SK-N-SH (cell line): Measurements from ENCODE around the gene OTUD6A. TPM values are rescaled to one million over a fixed set of nuclear protein-coding genes. Genes with fewer than 3 reads are reported as not detected.

Source experiments
- CTCF ChIA-PET: fragments of 300-600, 350-600 bp; formaldehyde crosslinking; extraction: SDS; loops from one replicate; lab custom pipeline; 2021; lab: Yijun Ruan, JAX
- POLR2A ChIA-PET: fragments of 350-600 bp; sonication (Branson Sonifier 250); formaldehyde crosslinking; extraction: SDS; loops from one replicate; lab custom pipeline; 2020; ENCODE audit warnings: antibody characterized with exemption, inconsistent platforms; lab: Yijun Ruan, JAX
- DNase-seq: peaks from one replicate; pipeline ENCODE4 v3.0.0; 2012
- H2AFZ ChIP-seq: fragments of 200-600 bp; sonication (generic); 2 replicates; pipeline ENCODE4 v1.8.1; 2016; ENCODE audit warnings: antibody characterized with exemption, mild to moderate bottlenecking, low read depth
- H3F3A ChIP-seq: fragments of 200-600 bp; sonication (generic); replicated peaks from 2 replicates; pipeline ENCODE3; 2016; ENCODE audit warnings: antibody characterized with exemption, mild to moderate bottlenecking; ENCODE audit not compliant: insufficient read depth
- H3K27ac ChIP-seq, 2 experiments: fragments of 200-500 bp in 1 of 2; fragments of 200-600 bp in 1 of 2; sonication (Bioruptor generic) in 1 of 2; sonication (generic), shearing (Covaris generic) in 1 of 2; 2 replicates each; pipeline versions ENCODE4 v1.5.1 to v1.6.1; 2014 to 2016; ENCODE audit warnings: low read depth in 2 of 2, inconsistent platforms in 1 of 2, low read length in 1 of 2, mild to moderate bottlenecking in 1 of 2, mixed read lengths in 1 of 2
- H3K27me3 ChIP-seq: fragments of 200-600 bp; sonication (generic), shearing (Covaris generic); 2 replicates; pipeline ENCODE4 v1.6.1; 2016; ENCODE audit warnings: mixed run types; ENCODE audit not compliant: insufficient read depth
- H3K36me3 ChIP-seq, 2 experiments: fragments of 200-500 bp in 1 of 2; fragments of 200-600 bp in 1 of 2; sonication (Bioruptor generic) in 1 of 2; sonication (generic) in 1 of 2; replicated peaks in 1 of 2; 2 replicates each; pipeline versions ENCODE3 to v1.5.1; 2014 to 2016; ENCODE audit warnings: low read length in 1 of 2, mild to moderate bottlenecking in 1 of 2; ENCODE audit not compliant: insufficient read depth in 2 of 2, control insufficient read depth in 1 of 2
- H3K4me1 ChIP-seq, 2 experiments: fragments of 200-500 bp in 1 of 2; fragments of 200-600 bp in 1 of 2; sonication (Bioruptor generic) in 1 of 2; sonication (generic), shearing (Covaris generic) in 1 of 2; 2 replicates each; pipeline versions ENCODE4 v1.5.1 to v1.6.1; 2014 to 2016; ENCODE audit warnings: low read depth in 1 of 2, low read length in 1 of 2, mixed run types in 1 of 2; ENCODE audit not compliant: insufficient read depth in 2 of 2, control insufficient read depth in 1 of 2
- H3K4me2 ChIP-seq: fragments of 200-600 bp; sonication (generic), shearing (Covaris generic); 2 replicates; pipeline ENCODE4 v1.6.1; 2017; ENCODE audit warnings: mixed run types
- H3K4me3 ChIP-seq, 2 experiments: fragments of 200-500 bp in 1 of 2; fragments of 200-600 bp in 1 of 2; sonication (Bioruptor generic) in 1 of 2; sonication (generic), shearing (Covaris generic) in 1 of 2; 2 replicates each; pipeline versions ENCODE4 v1.5.1 to v1.8.1; 2014 to 2016; ENCODE audit warnings: low read depth in 2 of 2, inconsistent platforms in 1 of 2, low read length in 1 of 2, mild to moderate bottlenecking in 1 of 2, mixed read lengths in 1 of 2, moderate library complexity in 1 of 2
- H3K79me2 ChIP-seq: fragments of 200-600 bp; sonication (generic); 2 replicates; pipeline ENCODE4 v1.8.1; 2017; ENCODE audit warnings: mild to moderate bottlenecking; ENCODE audit not compliant: insufficient read depth
- H3K9ac ChIP-seq: fragments of 200-600 bp; sonication (generic); 2 replicates; pipeline ENCODE4 v1.6.1; 2017; ENCODE audit warnings: mixed run types
- H3K9me2 ChIP-seq: fragments of 200-600 bp; sonication (generic); 2 replicates; pipeline ENCODE4 v1.6.1; 2017; ENCODE audit warnings: mixed run types
- H3K9me3 ChIP-seq: fragments of 200-600 bp; sonication (generic); 2 replicates; pipeline ENCODE4 v1.6.1; 2017; ENCODE audit warnings: mixed run types, mild to moderate bottlenecking, moderate library complexity
- H4K20me1 ChIP-seq: fragments of 200-600 bp; sonication (generic); 2 replicates; pipeline ENCODE4 v1.6.1; 2017; ENCODE audit warnings: mild to moderate bottlenecking, mixed run types; ENCODE audit not compliant: insufficient read depth
- CHD2 ChIP-seq: fragments of 150-350 bp; IDR thresholded peaks from 2 replicates; pipeline ENCODE4 v1.6.1; 2018; ENCODE audit warnings: low read length; ENCODE audit not compliant: partially characterized antibody
- EZH2phosphoT487 ChIP-seq: fragments of 200-600 bp; sonication (generic); IDR thresholded peaks from 2 replicates; pipeline ENCODE4 v1.6.1; 2017; ENCODE audit warnings: low read depth, mixed run types, mild to moderate bottlenecking, antibody characterized with exemption, moderate library complexity, borderline replicate concordance
- FOSL2 ChIP-seq: IDR thresholded peaks from 2 replicates; pipeline ENCODE4 v1.4.0; 2012; ENCODE audit warnings: low read depth, mild to moderate bottlenecking, moderate library complexity, borderline replicate concordance
- FOXM1 ChIP-seq: IDR thresholded peaks from 2 replicates; pipeline ENCODE4 v1.4.0; 2012; ENCODE audit warnings: low read depth, mild to moderate bottlenecking
- GABPA ChIP-seq: IDR thresholded peaks from 2 replicates; pipeline ENCODE4 v1.4.0; 2012; ENCODE audit warnings: low read depth, mild to moderate bottlenecking
- JUND ChIP-seq: IDR thresholded peaks from 2 replicates; pipeline ENCODE4 v1.4.0; 2012
- RFX5 ChIP-seq: IDR thresholded peaks from 2 replicates; pipeline ENCODE4 v1.6.1; 2012; ENCODE audit warnings: mild to moderate bottlenecking, improper control_type of control experiment, low read length
- SIN3A ChIP-seq: IDR thresholded peaks from 2 replicates; pipeline ENCODE4 v1.6.1; 2012; ENCODE audit warnings: low read depth, mild to moderate bottlenecking, low read length, moderate library complexity, borderline replicate concordance
- TEAD4 ChIP-seq: IDR thresholded peaks from 2 replicates; pipeline ENCODE4 v1.4.0; 2012; ENCODE audit warnings: mild to moderate bottlenecking, borderline replicate concordance; ENCODE audit not compliant: insufficient read depth
- YY1 ChIP-seq: IDR thresholded peaks from 2 replicates; pipeline ENCODE4 v1.4.0; 2012; ENCODE audit warnings: low read depth, mild to moderate bottlenecking
- WGBS: methylation state at CpG from one replicate; pipeline ENCODE4 v1.1.6; 2017; ENCODE audit warnings: low lambda C conversion rate; 5-methylcytosine and 5-hydroxymethylcytosine counted together
- polyA plus RNA-seq, 3 experiments: library from polyadenylated mRNA; depleted of rRNA; stranded (reverse); fragments of >200 nt; gene quantifications; 2 replicates each; pipeline ENCODE4 v1.2.3, GENCODE V29; 2012
- TF ChIP-seq, protein P1 (sequence below): IDR thresholded peaks from 2 replicates; pipeline ENCODE4 v1.4.0; 2012; ENCODE audit warnings: low read depth, borderline replicate concordance
- TF ChIP-seq, protein P2 (sequence below): fragments of 150-350 bp; IDR thresholded peaks from 2 replicates; pipeline ENCODE4 v1.6.1; 2016; ENCODE audit warnings: mild to moderate bottlenecking, low read depth, low read length
- TF ChIP-seq, protein P3 (sequence below): IDR thresholded peaks from 2 replicates; pipeline ENCODE4 v1.6.1; 2012; ENCODE audit warnings: mild to moderate bottlenecking, low read depth, low read length, moderate library complexity
- TF ChIP-seq, protein P4 (sequence below): IDR thresholded peaks from 2 replicates; pipeline ENCODE4; 2012
- TF ChIP-seq, protein P5 (sequence below): fragments of 150-350 bp; IDR thresholded peaks from 2 replicates; pipeline ENCODE4 v1.6.1; 2017; ENCODE audit warnings: antibody characterized with exemption, low read length, low read depth, borderline replicate concordance

Gene OTUD6A
- polyA plus RNA-seq, 1 of the 3 experiments (the other 2 are of a cell fraction), result not detected

DNA sequence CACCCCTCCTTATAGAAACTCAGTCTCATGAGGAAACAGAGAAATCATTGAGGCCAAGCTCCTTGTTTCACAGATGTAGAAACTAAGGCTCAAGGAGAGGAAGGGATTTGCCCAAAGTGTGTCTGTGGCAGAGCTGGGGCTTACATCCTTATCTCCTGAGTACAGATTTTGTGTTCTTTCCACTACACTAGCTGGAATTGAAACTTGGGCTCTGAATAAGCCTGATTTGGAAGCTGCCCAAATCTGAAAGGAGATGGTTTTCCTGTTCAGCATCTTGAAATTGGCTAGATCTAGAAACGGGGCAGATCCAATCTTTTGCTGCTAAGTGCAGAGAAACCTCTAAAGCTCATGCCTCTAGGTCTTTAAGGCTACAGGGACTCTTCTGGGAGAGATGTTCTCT, 36.8 kb upstream of the OTUD6A start:
- Histone ChIP-seq H3F3A (peaks cover 3% of the 10 kb centered on the region), H3K4me3 (no peak overlapping the region), H3K4me2 (peak overlapping the region; percentile 19; the same call in 1 of the 2 replicates)
- DNase-seq, result no peak
- CTCF ChIA-PET, result no interaction called here
- TF ChIP-seq CHD2 (no peak), FOSL2 (no peak)
- TF ChIP-seq, protein P1, sequence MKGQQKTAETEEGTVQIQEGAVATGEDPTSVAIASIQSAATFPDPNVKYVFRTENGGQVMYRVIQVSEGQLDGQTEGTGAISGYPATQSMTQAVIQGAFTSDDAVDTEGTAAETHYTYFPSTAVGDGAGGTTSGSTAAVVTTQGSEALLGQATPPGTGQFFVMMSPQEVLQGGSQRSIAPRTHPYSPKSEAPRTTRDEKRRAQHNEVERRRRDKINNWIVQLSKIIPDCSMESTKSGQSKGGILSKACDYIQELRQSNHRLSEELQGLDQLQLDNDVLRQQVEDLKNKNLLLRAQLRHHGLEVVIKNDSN, result no peak
- TF ChIP-seq, all 33 proteins: peak for 0
- no peaks in the 10 kb centered on the region for H3K4me1 ChIP-seq
- H3K9ac ChIP-seq, result no peak overlapping the region
- H3K79me2 ChIP-seq, result no peaks in the 10 kb centered on the region
- POLR2A ChIA-PET, result no interaction called here
- H3K9me3 ChIP-seq, result no peaks in the 10 kb centered on the region
- H3K27me3 ChIP-seq, result 0 out of 2 replicates have a peak, but pooled peaks cover 4% of the 10 kb centered on the region
- no peaks in the 10 kb centered on the region for H3K9me2 ChIP-seq
- H3K27ac ChIP-seq, result no peak overlapping the region
- H2AFZ ChIP-seq, result peak overlapping the region; percentile 35; the same call in 1 of the 2 replicates
- H4K20me1 ChIP-seq, result no peaks in the 10 kb centered on the region
- WGBS, result 8% methylated on average over 1 of the region's 1 CpG
- no peaks in the 10 kb centered on the region for H3K36me3 ChIP-seq

DNA sequence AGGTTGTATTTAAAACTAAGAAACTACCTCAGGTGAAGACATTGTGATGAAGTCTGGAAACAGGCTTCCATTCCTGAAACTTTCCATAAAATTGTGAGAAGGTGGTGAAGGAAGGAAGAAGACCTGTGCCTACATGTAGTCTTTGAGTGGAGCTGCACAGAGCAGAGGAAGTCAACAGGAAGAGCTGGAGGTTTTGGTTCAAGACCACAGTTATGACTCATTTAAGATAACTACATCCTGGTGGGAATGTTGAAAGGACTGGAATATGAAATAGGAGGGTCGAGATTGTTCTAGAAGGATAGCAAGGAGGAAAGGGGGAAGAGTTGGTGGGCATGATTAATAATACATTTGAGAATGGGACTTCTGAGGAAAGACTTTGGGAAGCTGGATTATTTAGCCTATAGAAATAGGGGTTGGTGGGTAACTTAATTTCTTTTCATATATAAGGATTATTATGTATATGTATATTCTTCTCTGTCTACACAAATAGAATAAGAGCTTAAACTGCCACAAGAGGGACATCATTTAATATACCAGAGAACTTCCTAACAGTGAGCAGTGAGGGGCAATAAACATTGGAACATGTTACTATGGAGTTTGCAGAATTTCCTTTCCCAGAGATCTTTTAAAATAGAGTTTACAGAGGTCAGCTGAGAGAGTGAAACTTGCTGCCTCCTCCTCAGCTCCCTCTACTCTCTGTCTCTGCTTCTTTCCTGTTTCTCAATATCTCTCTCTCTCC, 36.0 kb upstream of the OTUD6A start:
- CTCF ChIA-PET, result no interaction called here
- Histone ChIP-seq H3K27ac (no peak overlapping the region), H4K20me1 (no peaks in the 10 kb centered on the region), H3K9me2 (no peaks in the 10 kb centered on the region), H2AFZ (no peak overlapping the region), H3K36me3 (no peaks in the 10 kb centered on the region), H3K9me3 (no peaks in the 10 kb centered on the region), H3K79me2 (no peaks in the 10 kb centered on the region), H3K27me3 (0 out of 2 replicates have a peak, but pooled peaks cover under 1% of the 10 kb centered on the region), H3K4me3 (no peak overlapping the region), H3F3A (peaks cover 3% of the 10 kb centered on the region), H3K4me1 (no peaks in the 10 kb centered on the region), H3K4me2 (no peak overlapping the region), H3K9ac (no peak overlapping the region)
- TF ChIP-seq FOXM1 (no peak), YY1 (no peak), EZH2phosphoT487 (no peak), SIN3A (no peak), RFX5 (no peak), TEAD4 (no peak), JUND (no peak), GABPA (no peak)
- TF ChIP-seq, protein P2, sequence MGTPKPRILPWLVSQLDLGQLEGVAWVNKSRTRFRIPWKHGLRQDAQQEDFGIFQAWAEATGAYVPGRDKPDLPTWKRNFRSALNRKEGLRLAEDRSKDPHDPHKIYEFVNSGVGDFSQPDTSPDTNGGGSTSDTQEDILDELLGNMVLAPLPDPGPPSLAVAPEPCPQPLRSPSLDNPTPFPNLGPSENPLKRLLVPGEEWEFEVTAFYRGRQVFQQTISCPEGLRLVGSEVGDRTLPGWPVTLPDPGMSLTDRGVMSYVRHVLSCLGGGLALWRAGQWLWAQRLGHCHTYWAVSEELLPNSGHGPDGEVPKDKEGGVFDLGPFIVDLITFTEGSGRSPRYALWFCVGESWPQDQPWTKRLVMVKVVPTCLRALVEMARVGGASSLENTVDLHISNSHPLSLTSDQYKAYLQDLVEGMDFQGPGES, result no peak
- TF ChIP-seq, protein P3, sequence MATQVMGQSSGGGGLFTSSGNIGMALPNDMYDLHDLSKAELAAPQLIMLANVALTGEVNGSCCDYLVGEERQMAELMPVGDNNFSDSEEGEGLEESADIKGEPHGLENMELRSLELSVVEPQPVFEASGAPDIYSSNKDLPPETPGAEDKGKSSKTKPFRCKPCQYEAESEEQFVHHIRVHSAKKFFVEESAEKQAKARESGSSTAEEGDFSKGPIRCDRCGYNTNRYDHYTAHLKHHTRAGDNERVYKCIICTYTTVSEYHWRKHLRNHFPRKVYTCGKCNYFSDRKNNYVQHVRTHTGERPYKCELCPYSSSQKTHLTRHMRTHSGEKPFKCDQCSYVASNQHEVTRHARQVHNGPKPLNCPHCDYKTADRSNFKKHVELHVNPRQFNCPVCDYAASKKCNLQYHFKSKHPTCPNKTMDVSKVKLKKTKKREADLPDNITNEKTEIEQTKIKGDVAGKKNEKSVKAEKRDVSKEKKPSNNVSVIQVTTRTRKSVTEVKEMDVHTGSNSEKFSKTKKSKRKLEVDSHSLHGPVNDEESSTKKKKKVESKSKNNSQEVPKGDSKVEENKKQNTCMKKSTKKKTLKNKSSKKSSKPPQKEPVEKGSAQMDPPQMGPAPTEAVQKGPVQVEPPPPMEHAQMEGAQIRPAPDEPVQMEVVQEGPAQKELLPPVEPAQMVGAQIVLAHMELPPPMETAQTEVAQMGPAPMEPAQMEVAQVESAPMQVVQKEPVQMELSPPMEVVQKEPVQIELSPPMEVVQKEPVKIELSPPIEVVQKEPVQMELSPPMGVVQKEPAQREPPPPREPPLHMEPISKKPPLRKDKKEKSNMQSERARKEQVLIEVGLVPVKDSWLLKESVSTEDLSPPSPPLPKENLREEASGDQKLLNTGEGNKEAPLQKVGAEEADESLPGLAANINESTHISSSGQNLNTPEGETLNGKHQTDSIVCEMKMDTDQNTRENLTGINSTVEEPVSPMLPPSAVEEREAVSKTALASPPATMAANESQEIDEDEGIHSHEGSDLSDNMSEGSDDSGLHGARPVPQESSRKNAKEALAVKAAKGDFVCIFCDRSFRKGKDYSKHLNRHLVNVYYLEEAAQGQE, result no peak
- TF ChIP-seq, protein P4, sequence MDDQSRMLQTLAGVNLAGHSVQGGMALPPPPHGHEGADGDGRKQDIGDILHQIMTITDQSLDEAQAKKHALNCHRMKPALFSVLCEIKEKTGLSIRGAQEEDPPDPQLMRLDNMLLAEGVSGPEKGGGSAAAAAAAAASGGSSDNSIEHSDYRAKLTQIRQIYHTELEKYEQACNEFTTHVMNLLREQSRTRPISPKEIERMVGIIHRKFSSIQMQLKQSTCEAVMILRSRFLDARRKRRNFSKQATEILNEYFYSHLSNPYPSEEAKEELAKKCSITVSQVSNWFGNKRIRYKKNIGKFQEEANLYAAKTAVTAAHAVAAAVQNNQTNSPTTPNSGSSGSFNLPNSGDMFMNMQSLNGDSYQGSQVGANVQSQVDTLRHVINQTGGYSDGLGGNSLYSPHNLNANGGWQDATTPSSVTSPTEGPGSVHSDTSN, result no peak
- TF ChIP-seq, protein P5, sequence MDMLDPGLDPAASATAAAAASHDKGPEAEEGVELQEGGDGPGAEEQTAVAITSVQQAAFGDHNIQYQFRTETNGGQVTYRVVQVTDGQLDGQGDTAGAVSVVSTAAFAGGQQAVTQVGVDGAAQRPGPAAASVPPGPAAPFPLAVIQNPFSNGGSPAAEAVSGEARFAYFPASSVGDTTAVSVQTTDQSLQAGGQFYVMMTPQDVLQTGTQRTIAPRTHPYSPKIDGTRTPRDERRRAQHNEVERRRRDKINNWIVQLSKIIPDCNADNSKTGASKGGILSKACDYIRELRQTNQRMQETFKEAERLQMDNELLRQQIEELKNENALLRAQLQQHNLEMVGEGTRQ, result no peak
- 3% methylated on average over 1 of the region's 1 CpG for WGBS
- DNase-seq, result no peak
- POLR2A ChIA-PET, result no interaction called here
